HCT116 (cell line): Measurements from ENCODE around the gene RLF.

Experiments used
- CBX3 ChIP-seq: IDR thresholded peaks from 2 replicates; pipeline ENCODE4 v1.6.1; 2012; ENCODE audit warnings: low read depth
- CEBPB ChIP-seq: IDR thresholded peaks from 2 replicates; pipeline ENCODE4 v1.6.1; 2012; ENCODE audit warnings: low read depth
- EZH2 ChIP-seq: fragments of 200-600 bp; sonication (generic); IDR thresholded peaks from 2 replicates; pipeline ENCODE4 v1.6.1; 2017; ENCODE audit warnings: antibody characterized with exemption, mixed run types
- EZH2phosphoT487 ChIP-seq: fragments of 200-600 bp; IDR thresholded peaks from 2 replicates; pipeline ENCODE4 v1.6.1; 2018; ENCODE audit warnings: antibody characterized with exemption, borderline replicate concordance
- FOSL1 ChIP-seq: IDR thresholded peaks from 2 replicates; pipeline ENCODE4 v1.6.1; 2012; ENCODE audit warnings: low read depth
- JUND ChIP-seq: IDR thresholded peaks from 2 replicates; pipeline ENCODE4 v1.6.1; 2012
- POLR2A ChIP-seq: IDR thresholded peaks from 2 replicates; pipeline ENCODE4 v1.7.0; 2011; ENCODE audit warnings: borderline replicate concordance; ENCODE audit not compliant: insufficient read depth, insufficient read length; ENCODE audit errors: extremely low read depth
- POLR2AphosphoS5 ChIP-seq: IDR thresholded peaks from 2 replicates; pipeline ENCODE4 v1.6.1; 2011; ENCODE audit warnings: mild to moderate bottlenecking, low read depth, low read length, moderate library complexity
- SIN3A ChIP-seq: IDR thresholded peaks from 2 replicates; pipeline ENCODE4 v1.6.1; 2012; ENCODE audit warnings: low read depth
- SRF ChIP-seq: IDR thresholded peaks from 2 replicates; pipeline ENCODE4 v1.6.1; 2012; ENCODE audit warnings: low read depth
- YY1 ChIP-seq: IDR thresholded peaks from 2 replicates; pipeline ENCODE4 v1.6.1; 2011; ENCODE audit warnings: low read length, low read depth, moderate library complexity, mild to moderate bottlenecking; ENCODE audit not compliant: insufficient replicate concordance; ENCODE audit errors: extremely low read depth
- TF ChIP-seq, protein P1 (sequence below), 3 experiments: fragments of 200-600 bp in 1 of 3; sonication (generic) in 1 of 3; IDR thresholded peaks in 2 of 3; conservative IDR thresholded peaks in 1 of 3; 2 replicates each; pipeline ENCODE4 v1.5.1; 2012 to 2017; ENCODE audit warnings: low read depth in 2 of 3, low read length in 2 of 3, antibody characterized with exemption in 1 of 3, borderline replicate concordance in 1 of 3, control low read depth in 1 of 3, mild to moderate bottlenecking in 1 of 3, mixed read lengths in 1 of 3, mixed run types in 1 of 3, moderate library complexity in 1 of 3; ENCODE audit not compliant: insufficient read depth in 1 of 3
- TF ChIP-seq, protein P2 (sequence below): IDR thresholded peaks from 2 replicates; pipeline ENCODE4 v1.6.1; 2012; ENCODE audit warnings: low read depth

DNA sequence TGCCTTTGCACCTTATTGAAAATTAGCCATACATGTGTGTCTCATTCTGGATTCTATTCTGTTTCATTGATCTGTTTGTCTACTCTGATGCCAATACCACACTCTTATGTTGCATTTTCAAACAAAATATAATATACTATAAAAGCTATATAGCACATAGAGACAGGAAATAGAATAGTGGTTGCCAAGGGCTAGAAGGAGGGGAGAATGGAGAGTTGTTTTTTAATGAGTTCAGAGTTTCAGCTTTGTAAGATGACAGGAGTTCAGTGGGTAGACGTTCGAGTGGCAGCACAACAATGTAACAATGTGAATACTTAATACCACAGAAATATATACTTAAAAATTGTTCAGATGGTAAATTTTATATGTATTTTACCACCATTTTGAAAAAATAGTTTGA, 17.0 kb downstream of the RLF start:
- TF ChIP-seq, protein P1, sequence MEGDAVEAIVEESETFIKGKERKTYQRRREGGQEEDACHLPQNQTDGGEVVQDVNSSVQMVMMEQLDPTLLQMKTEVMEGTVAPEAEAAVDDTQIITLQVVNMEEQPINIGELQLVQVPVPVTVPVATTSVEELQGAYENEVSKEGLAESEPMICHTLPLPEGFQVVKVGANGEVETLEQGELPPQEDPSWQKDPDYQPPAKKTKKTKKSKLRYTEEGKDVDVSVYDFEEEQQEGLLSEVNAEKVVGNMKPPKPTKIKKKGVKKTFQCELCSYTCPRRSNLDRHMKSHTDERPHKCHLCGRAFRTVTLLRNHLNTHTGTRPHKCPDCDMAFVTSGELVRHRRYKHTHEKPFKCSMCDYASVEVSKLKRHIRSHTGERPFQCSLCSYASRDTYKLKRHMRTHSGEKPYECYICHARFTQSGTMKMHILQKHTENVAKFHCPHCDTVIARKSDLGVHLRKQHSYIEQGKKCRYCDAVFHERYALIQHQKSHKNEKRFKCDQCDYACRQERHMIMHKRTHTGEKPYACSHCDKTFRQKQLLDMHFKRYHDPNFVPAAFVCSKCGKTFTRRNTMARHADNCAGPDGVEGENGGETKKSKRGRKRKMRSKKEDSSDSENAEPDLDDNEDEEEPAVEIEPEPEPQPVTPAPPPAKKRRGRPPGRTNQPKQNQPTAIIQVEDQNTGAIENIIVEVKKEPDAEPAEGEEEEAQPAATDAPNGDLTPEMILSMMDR (IDR thresholded peaks at IDR 0.05 in 2 of 3, conservative IDR thresholded peaks at IDR 0.05 in 1 of 3; ENCODE audit: borderline replicate concordance in 1 of 3, insufficient read depth in 1 of 3, low read depth in 2 of 3, low read length in 2 of 3) = no peak
- TF ChIP-seq EZH2phosphoT487 (no peak), POLR2A (no peak), CBX3 (no peak), CEBPB (no peak), POLR2AphosphoS5 (no peak), FOSL1 (no peak), JUND (no peak), YY1 (no peak), SIN3A (no peak), EZH2 (no peak), SRF (no peak)
- TF ChIP-seq, protein P2, sequence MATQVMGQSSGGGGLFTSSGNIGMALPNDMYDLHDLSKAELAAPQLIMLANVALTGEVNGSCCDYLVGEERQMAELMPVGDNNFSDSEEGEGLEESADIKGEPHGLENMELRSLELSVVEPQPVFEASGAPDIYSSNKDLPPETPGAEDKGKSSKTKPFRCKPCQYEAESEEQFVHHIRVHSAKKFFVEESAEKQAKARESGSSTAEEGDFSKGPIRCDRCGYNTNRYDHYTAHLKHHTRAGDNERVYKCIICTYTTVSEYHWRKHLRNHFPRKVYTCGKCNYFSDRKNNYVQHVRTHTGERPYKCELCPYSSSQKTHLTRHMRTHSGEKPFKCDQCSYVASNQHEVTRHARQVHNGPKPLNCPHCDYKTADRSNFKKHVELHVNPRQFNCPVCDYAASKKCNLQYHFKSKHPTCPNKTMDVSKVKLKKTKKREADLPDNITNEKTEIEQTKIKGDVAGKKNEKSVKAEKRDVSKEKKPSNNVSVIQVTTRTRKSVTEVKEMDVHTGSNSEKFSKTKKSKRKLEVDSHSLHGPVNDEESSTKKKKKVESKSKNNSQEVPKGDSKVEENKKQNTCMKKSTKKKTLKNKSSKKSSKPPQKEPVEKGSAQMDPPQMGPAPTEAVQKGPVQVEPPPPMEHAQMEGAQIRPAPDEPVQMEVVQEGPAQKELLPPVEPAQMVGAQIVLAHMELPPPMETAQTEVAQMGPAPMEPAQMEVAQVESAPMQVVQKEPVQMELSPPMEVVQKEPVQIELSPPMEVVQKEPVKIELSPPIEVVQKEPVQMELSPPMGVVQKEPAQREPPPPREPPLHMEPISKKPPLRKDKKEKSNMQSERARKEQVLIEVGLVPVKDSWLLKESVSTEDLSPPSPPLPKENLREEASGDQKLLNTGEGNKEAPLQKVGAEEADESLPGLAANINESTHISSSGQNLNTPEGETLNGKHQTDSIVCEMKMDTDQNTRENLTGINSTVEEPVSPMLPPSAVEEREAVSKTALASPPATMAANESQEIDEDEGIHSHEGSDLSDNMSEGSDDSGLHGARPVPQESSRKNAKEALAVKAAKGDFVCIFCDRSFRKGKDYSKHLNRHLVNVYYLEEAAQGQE = no peak
